GM12878 (cell line): Measurements from ENCODE around the gene FOXK2. TPM values are rescaled to one million over a fixed set of nuclear protein-coding genes. Genes with fewer than 3 reads are reported as not detected.

Experiments
- ATAC-seq: fragments of 200-7000 bp; cut with Tn5 transposase; 3 replicates; pipeline ENCODE4 v1.9.1; 2020; ENCODE audit warnings: mild to moderate bottlenecking, moderate library complexity
- BruUV-seq: library from RNA; stranded (reverse); fragments of 400-500 nt; replicated peaks from 2 replicates; lab custom pipeline; 2021; lab: Mats Ljungman, UMichigan
- CTCF ChIA-PET: fragments of 300-600 bp; sonication (Branson Sonifier 250); formaldehyde crosslinking; extraction: SDS; loops from one replicate; lab custom pipeline; 2021; ENCODE audit warnings: inconsistent platforms; lab: Yijun Ruan, JAX
- POLR2A ChIA-PET: fragments of 350-600 bp; formaldehyde crosslinking; extraction: SDS; loops from one replicate; lab custom pipeline; 2021; ENCODE audit warnings: inconsistent platforms; lab: Charles Lee
- RAD21 ChIA-PET: fragments of 300-600 bp; sonication (Branson Sonifier 250); formaldehyde crosslinking; loops from one replicate; lab custom pipeline; 2023; ENCODE audit warnings: antibody characterized with exemption; ENCODE audit not compliant: unreplicated experiment; lab: Charles Lee
- SMC1A ChIA-PET: fragments of 300-600 bp; sonication (Branson Sonifier 250); formaldehyde crosslinking; loops from one replicate; lab custom pipeline; 2023; ENCODE audit not compliant: unreplicated experiment, uncharacterized antibody; lab: Charles Lee
- DNase-seq: peaks from one replicate; pipeline ENCODE4 v3.0.0-alpha.2; 2011; ENCODE audit warnings: low read depth, low spot score
- FAIRE-seq: peaks from 3 replicates; lab custom pipeline; 2011; peaks lifted over from hg19 to GRCh38; lab: Jason Lieb, UNC
- H2AFZ ChIP-seq: 2 replicates; pipeline ENCODE4 v1.6.0; 2011; ENCODE audit warnings: low read depth, low read length, control low read depth; ENCODE audit not compliant: control insufficient read depth
- H3K27ac ChIP-seq: 2 replicates; pipeline ENCODE4 v1.5.1; 2011; ENCODE audit warnings: control low read depth; ENCODE audit not compliant: control insufficient read depth, insufficient read depth
- H3K27me3 ChIP-seq, 2 experiments: replicated peaks in 1 of 2; 2 replicates each; pipeline versions ENCODE4 v1.6.0 to v1.6.1; 2011; ENCODE audit warnings: low read length in 1 of 2; ENCODE audit not compliant: control insufficient read depth in 2 of 2, insufficient read depth in 2 of 2
- H3K36me3 ChIP-seq, 2 experiments: 2 replicates each; pipeline ENCODE4 v1.5.1; 2011; ENCODE audit warnings: low read length in 1 of 2; ENCODE audit not compliant: control insufficient read depth in 2 of 2, insufficient read depth in 2 of 2
- H3K4me1 ChIP-seq: 2 replicates; pipeline ENCODE4 v1.6.1; 2011; ENCODE audit warnings: mild to moderate bottlenecking, low read length, moderate library complexity, mixed read lengths; ENCODE audit not compliant: control insufficient read depth, insufficient read depth
- H3K4me2 ChIP-seq: 2 replicates; pipeline ENCODE4 v1.6.0; 2011; ENCODE audit warnings: control low read depth; ENCODE audit not compliant: control insufficient read depth, insufficient read depth
- H3K4me3 ChIP-seq: fragments of 200-600 bp; sonication (generic); 2 replicates; pipeline ENCODE4 v1.5.1; 2016
- H3K79me2 ChIP-seq: 2 replicates; pipeline ENCODE4 v1.6.0; 2011; ENCODE audit warnings: low read length; ENCODE audit not compliant: control insufficient read depth, insufficient read depth
- H3K9ac ChIP-seq: 2 replicates; pipeline ENCODE4 v1.8.0; 2011; ENCODE audit warnings: low read length, control low read depth, mixed read lengths; ENCODE audit not compliant: control insufficient read depth, insufficient read depth
- H3K9me3 ChIP-seq: replicated peaks from 3 replicates; pipeline ENCODE4 v1.5.1; 2011; ENCODE audit warnings: mild to moderate bottlenecking, low read length; ENCODE audit not compliant: control insufficient read depth, insufficient read depth
- H4K20me1 ChIP-seq: 2 replicates; pipeline ENCODE4 v1.6.0; 2011; ENCODE audit not compliant: control insufficient read depth, insufficient read depth
- CBX3 ChIP-seq: fragments of 200-600 bp; sonication (generic); IDR thresholded peaks from 2 replicates; pipeline ENCODE4 v1.6.1; 2016; ENCODE audit warnings: low read depth, borderline replicate concordance
- NFIC ChIP-seq: IDR thresholded peaks from 2 replicates; pipeline ENCODE4 v1.6.1; 2012; ENCODE audit warnings: low read depth, mild to moderate bottlenecking, inconsistent platforms, low read length, moderate library complexity
- PAX5 ChIP-seq: IDR thresholded peaks from 2 replicates; pipeline ENCODE4 v1.6.1; 2011; ENCODE audit warnings: low read depth, low read length, borderline replicate concordance
- PBX3 ChIP-seq: IDR thresholded peaks from 2 replicates; pipeline ENCODE4 v1.6.1; 2011; ENCODE audit warnings: mild to moderate bottlenecking, low read depth, low read length, moderate library complexity; ENCODE audit not compliant: insufficient replicate concordance
- RCOR1 ChIP-seq: conservative IDR thresholded peaks from 2 replicates; pipeline ENCODE4 v1.6.1; 2012; ENCODE audit warnings: low read depth, low read length, improper control_type of control experiment
- RELA ChIP-seq: fragments of 450-650 bp; IDR thresholded peaks from 2 replicates; pipeline ENCODE4 v1.8.0; 2014; ENCODE audit warnings: borderline replicate concordance; ENCODE audit not compliant: partially characterized antibody
- RFX5 ChIP-seq: IDR thresholded peaks from 2 replicates; pipeline ENCODE4 v1.6.1; 2011; ENCODE audit warnings: low read depth, low read length, improper control_type of control experiment
- YY1 ChIP-seq: IDR thresholded peaks from 2 replicates; pipeline ENCODE4 v1.6.1; 2011; ENCODE audit warnings: low read depth, mild to moderate bottlenecking, low read length
- ZNF207 ChIP-seq: fragments of 450-650 bp; IDR thresholded peaks from 2 replicates; pipeline ENCODE4 v1.6.1; 2014; ENCODE audit warnings: antibody characterized with exemption, mild to moderate bottlenecking, borderline replicate concordance
- WGBS: methylation state at CpG from one replicate; pipeline ENCODE4 v1.1.6; 2016; ENCODE audit warnings: low lambda C conversion rate; ENCODE audit not compliant: insufficient replicate concordance, insufficient coverage; ENCODE audit errors: missing lambda C conversion rate; 5-methylcytosine and 5-hydroxymethylcytosine counted together
- in situ Hi-C: fragments of 300-500 bp; cut with MboI; formaldehyde crosslinking; loops from 9 replicates; pipeline ENCODE4 v1.14.3; 2018; ENCODE audit warnings: mixed read lengths
- intact Hi-C: fragments of 100-400 bp; cut with micrococcal nuclease; formaldehyde crosslinking; loops from one replicate; pipeline ENCODE4 v1.14.2; 2022; ENCODE audit not compliant: unreplicated experiment
- polyA plus RNA-seq, 11 experiments: library from polyadenylated mRNA; depleted of rRNA in 4 of 11; unstranded in 6 of 11; stranded (reverse) in 5 of 11; fragments of >200 nt; fragmentation: Nextera tagmentation in 4 of 11; fragmentation: Illumina TruSeq in 1 of 11; extraction: Ambion mirVana in 4 of 11; extraction: Trizol in 1 of 11; gene quantifications; 1 replicate in 1 of 11; 2 replicates in 10 of 11; pipeline versions ENCODE4 v1.2.1 to v1.2.3, GENCODE V29; 2011 to 2016; ENCODE audit warnings: inconsistent platforms in 2 of 11, missing spikeins in 2 of 11, low read depth in 1 of 11
- total RNA-seq, 4 experiments: library from RNA; depleted of rRNA in 3 of 4; stranded (reverse); fragments of >200 nt in 3 of 4; fragmentation: Illumina TruSeq in 1 of 4; extraction: Trizol in 1 of 4; gene quantifications; 2 replicates each; pipeline versions ENCODE4 v1.2.1 to v1.2.3, GENCODE V29; 2013 to 2021

The FOXK2 gene
- total and polyA plus RNA-seq, 10 of the 15 experiments (the other 5 are each of a cell fraction or from before 2014, with no cell fraction given): 2.4 to 56.8 (median 34.4) TPM

- no TSS peak for BruUV-seq
- RAD21 ChIA-PET: interaction anchor here (1.5 kb wide), 1 partner anchor 60 kb away, joined by 4 read pairs; no protein-coding TSS in a partner anchor
- POLR2A ChIA-PET: interaction anchor here (0.5 to 1.5 kb wide), 4 partner anchors 36 to 222 kb away, joined by 3 to 4 read pairs (median 4); partner anchors contain the start of gene OGFOD3
Measured at GRCh38 chr17:82491533-82491932, 28.0 kb upstream of the FOXK2 start.

More at GRCh38 chr17:82491533-82491932, 28.0 kb upstream of the FOXK2 start:
- intact Hi-C loops: loop anchor here (5.0 kb wide), 1 partner anchor 139 kb away; no protein-coding TSS in a partner anchor
- H3K4me1 ChIP-seq: peaks cover 13% of the 10 kb centered on the region
- in situ Hi-C loops: no loop called here
- peaks cover 3 to 5% of the 10 kb centered on the region in 2 experiments; a peak in 3 of 4 replicates for H3K36me3 ChIP-seq
- CTCF ChIA-PET: interaction anchor here (0.8 to 1.9 kb wide), 2 partner anchors 10 to 62 kb away, joined by 3 to 10 read pairs; no protein-coding TSS in a partner anchor
- no peak overlapping the region for H3K4me3 ChIP-seq
- H2AFZ ChIP-seq: no peak overlapping the region
- DNase-seq (no peak), ATAC-seq (no peak), FAIRE-seq (no peak)
- no peak overlapping the region for H3K4me2 ChIP-seq
- SMC1A ChIA-PET: interaction anchor here (0.8 kb wide), 1 partner anchor 15 kb away, joined by 4 read pairs; no protein-coding TSS in a partner anchor
- H3K27me3 ChIP-seq: no peaks in the 10 kb centered on the region
- H3K27ac ChIP-seq: no peak overlapping the region
- no peaks in the 10 kb centered on the region for H4K20me1 ChIP-seq
- H3K9me3 ChIP-seq: no peaks in the 10 kb centered on the region
- WGBS: 83% methylated on average over 15 of the region's 15 CpGs
- H3K79me2 ChIP-seq: no peaks in the 10 kb centered on the region
- no peak for TF ChIP-seq PAX5
- no peak for TF ChIP-seq NFIC
- no peak for TF ChIP-seq RELA
- no peak for TF ChIP-seq YY1
- no peak for TF ChIP-seq RCOR1
- TF ChIP-seq CBX3: no peak
- no peak for TF ChIP-seq RFX5
- TF ChIP-seq ZNF207: no peak
- no peak for TF ChIP-seq PBX3
- no peak overlapping the region for H3K9ac ChIP-seq
